CD4-positive, alpha-beta T cell treated with Interleukin-21 for 1 hour (primary cell): ENCODE results near the gene TTN.
"Not testable (repeated sequence)": the region's sequence is repeated elsewhere in the genome, so short reads cannot be mapped to it uniquely, and the experiment has no call there.

ENCODE experiments used
- DNase-seq: peaks from one replicate; pipeline ENCODE4 v3.0.0-alpha.2; 2020

The TTN gene

DNA sequence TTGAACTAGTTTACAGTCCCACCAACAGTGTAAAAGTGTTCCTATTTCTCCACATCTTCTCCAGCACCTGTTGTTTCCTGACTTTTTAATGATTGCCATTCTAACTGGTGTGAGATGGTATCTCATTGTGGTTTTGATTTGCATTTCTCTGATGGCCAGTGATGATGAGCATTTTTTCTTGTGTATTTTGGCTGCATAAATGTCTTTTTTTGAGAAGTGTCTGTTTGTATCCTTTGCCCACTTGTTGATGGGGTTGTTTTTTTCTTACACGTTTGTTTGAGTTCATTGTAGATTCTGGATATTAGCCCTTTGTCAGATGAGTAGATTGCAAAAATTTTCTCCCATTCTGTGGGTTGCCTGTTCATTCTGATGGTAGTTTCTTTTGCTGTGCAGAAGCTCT lies 281.8 kb downstream of the TTN start:
- DNase-seq, result not testable (repeated sequence)

DNA sequence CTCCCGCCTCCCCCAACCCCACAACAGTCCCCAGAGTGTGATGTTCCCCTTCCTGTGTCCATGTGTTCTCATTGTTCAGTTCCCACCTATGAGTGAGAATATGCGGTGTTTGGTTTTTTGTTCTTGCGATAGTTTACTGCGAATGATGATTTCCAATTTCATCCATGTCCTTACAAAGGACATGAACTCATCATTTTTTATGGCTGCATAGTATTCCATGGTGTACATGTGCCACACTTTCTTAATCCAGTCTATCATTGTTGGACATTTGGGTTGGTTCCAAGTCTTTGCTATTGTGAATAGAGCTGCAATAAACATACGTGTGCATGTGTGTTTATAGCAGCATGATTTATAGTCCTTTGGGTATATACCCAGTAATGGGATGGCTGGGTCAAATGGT lies 282.2 kb downstream of the TTN start:
- not testable (repeated sequence) for DNase-seq

DNA sequence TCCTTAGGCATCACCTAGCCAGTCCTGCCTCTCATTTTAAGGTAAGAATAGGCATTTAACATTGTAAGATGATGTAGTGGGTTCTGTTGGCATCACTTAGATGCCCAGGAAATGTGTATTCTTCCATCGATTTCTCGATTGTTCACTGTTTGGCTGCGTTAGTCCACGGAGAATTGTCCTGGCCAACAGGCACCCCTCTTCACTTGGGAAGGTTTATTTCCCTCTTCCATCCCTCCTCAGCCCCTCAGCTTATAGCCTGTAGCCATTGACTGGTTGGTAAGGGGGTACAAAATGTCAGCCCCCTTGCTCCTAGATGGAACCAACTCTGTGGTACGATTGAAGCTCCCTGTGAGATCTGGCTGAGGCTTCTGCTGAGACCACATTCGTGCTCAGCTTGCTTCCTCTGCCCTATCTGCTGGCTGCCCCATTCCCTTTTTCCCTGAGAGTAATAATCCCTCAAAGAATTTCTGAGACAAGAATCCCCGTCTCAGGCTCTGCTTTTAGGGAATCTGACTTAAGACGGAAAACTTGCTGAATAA lies 283.6 kb downstream of the TTN start:
- DNase-seq, result no peak

DNA sequence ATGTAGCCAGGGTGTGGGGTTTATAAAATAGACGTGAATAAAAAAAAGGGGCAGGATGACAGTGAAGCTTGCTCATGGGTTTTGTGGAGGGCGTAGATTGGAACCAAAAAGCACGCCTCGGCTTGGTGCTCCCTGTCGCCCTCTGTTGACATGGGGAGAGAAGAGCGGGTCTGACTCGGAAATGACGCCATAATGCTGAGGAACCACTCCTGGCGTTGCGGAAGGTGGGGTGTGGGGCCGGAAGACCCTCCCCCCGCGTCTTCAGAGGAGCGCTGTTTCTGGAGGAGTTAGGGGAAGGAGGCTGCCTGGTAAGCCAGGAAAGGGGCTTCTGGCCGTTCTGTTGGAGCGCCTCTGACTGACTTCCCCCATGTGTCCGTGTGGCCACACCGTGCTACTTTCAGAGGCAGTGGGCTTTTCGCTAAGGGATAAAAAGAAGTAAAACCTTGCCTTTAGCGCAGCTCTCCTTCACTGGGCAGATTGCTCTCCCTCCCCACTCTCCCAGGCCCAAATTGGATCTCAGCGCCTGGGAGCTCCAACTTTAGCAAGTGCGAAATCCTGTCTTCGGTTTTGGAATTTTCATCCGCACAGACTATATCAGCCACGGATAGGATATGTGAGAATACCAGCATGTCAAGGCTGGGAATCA lies 284.1 kb downstream of the TTN start:
- peak; percentile 88 for DNase-seq

DNA sequence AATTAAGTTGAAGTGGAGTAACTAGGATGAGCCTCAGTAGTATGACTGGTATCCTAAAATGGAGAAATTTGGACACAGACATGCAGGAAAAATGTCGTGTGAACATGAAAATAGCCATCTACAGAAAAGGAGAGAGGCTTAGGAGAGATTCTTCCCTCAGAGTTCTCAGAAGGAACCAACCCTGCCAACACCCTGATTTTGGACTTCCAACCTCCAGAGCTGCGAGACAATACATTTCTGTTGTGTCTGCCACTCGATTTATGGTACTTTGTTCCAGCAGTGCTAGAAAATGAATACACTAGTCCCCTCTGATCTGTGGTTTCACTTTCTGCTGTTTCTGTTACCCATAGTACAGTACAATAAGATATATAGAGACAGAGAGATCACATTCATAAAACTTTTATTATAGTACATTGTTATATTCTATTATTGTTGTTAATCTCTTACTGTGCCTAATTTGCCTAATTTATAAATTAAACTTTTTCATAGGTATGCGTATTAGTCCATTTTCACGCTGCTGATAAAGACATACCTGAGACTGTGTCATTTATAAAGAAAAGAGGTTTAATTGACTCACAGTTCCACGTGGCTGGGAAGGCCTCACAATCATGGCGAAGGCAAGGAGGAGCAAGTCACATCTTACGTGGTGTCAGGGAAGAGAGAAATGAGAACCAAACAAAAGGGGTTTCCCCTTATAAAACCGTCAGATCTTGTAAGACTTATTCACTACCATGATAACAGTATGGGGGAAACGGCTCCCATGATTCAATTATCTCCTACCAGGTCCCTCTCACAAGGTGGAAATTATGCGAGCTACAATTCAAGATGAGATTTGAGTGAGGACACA lies 285.7 kb downstream of the TTN start:
- no peak for DNase-seq

DNA sequence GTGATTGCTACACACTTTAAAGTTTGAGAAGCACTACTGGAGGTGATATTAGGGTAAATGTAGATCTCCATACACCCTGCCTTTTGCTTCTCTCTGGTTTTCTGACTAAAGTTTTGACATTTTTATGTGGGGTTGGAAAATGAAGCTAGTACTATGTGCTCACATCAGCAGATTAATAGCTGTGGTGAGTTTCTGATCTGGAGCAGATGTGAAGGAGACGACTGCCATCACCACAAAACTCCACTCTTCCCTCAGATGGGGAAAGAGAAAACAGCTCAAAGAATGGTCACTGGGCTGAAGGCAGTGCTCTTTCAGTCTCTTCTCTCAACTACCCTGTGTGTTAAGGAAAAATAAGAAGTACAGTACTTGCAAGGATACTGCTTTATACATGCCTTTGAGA lies 289.7 kb downstream of the TTN start:
- no peak for DNase-seq

DNA sequence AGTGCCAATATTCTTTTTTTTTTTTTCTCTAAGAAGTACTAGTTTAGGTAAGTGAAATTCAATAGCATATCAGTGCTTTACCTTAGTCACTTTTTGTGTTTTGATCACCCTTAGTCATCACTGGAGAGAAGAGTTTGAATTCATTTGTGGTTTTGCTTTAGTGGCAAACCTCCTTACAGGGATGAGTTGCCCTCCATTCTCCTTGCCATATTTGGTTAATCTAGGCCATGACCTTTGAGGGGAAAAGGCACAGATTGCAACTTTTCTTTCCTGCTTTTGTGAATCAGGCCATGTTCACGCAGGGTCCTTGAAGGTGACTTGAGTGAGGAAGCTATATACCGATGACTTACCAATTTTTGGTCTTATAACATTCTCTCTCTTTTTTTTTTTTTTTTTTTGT lies 292.6 kb downstream of the TTN start:
- DNase-seq, result peak; percentile 30

DNA sequence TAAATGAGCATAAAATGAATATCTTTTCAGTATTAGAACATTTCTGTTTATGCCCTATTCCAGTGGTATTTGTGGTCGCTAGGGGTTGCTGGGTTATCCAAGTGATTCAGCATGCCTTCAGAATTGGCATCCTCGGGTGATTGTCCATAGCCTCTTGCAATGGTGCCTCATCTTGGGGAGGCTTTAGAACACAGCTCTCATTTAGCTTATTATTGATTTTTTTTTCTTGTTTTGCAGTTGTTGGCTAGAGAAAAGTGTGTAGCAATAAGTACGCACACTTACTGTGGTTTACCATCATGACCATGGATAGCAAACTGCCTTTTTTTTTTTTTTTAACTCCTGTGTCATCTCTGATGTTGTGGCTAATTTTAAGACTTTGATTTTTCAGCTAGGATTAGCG lies 293.3 kb downstream of the TTN start:
- DNase-seq, result no peak

DNA sequence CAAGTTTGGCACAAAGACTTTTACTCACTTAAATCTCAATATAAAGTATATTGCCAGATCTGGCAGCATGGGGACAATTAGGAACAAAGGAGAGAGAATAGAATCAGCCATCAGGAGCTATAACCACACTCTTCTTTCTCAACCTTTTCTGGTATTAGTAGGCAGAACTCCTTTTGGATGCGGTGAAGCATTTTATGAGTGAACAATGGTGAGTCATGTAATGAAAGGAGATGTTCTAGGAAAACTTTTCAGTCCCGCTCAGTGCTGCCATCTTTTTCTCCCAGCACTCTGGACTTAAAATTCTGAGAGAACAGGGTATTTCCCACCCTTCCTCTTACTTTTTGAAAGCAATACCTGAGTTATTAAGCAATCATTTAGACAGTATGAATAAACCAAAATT lies 294.7 kb downstream of the TTN start:
- no peak for DNase-seq

DNA sequence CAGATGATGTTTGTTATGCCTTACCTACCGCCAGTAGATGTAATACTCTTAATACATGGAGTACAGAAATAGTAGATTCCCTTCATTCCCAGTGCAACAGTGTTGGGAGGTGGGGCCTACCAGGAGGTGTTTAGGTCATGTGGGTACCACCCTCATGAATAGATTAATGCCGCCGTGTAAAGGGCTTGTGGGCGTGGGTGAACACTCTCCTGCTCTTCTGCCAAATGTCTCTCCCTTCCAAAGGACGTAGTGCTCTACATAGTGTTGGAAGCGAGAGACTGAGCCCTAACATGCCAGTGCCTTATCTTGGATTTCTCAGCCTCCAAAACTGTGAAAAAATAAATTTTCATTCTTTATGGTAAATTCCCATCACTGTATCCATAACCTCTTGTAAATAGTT lies 296.8 kb downstream of the TTN start:
- no peak for DNase-seq

DNA sequence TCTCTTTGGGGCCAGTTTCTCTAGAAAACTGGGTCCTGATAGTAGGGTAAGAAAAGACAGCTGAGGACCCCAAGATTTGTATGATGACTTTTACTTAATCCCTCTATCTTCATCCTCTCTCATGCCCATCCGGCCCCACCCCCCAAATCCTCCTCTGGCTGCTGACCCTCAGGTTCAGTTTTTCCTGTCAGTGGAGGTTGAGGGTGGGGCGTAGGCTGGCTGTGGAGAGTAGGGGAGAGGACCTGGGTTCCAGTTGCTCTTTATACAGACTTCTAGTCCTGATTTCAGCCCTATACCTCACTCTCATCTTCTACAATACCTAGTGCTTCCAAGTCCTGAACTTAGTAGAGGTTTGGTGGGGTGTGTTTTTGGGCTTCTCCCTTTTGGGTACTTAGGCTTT lies 298.6 kb downstream of the TTN start:
- no peak for DNase-seq

DNA sequence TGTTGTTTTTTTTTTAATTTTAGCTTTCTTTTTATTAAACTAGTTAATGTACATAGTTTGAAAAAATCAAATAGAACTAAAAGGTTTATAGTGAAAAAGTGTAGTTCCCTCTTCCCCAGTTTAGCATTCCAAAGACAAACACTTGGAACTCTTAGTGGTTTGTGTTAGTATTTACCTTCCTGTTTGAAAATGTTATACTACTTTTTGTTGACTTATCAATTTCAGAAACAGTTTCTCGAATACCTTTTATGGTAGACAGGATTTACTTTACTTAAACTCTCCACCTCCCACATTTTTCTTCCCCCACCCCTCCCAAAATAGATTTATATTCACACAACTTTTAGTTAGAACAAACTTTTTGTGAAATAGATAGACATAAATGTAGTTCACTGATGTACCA lies 300.3 kb downstream of the TTN start:
- no peak for DNase-seq

DNA sequence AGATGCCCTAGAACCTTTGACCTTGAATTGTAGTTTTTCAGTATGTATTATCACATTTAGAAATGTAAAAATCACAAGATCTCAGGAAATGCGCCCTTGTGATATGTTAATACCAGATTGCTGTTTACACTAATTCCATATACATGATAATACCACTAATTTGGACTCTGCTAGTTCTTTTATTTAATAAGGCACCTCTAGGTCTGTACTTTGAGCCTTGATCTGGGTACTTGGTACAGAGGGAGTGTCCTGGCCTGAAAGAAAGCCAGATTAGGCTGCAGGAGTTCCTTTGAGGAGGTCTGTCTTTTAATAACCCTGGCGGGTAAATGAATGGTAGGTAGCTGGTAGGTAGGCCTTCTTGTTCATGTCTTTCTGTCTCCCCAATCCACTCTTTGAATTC lies 300.7 kb downstream of the TTN start:
- DNase-seq, result no peak

DNA sequence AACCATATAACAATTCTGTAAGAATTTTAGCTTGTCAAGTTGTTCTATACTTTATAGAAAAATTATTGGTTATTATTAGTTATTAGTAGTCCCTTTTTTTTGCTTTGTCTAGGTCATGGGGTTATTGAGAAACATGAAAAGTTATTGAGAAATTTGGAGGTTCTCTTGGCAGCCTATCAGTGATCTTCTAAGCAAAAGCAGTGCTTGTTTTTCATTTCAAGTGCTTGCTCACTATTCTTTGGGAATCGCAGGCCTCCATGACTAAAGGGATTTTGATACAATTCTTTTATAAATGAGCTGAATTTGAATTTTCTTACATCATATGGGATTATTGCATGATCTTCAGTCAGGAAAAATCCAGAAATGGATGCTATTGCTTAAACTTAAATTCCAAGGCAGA lies 301.1 kb downstream of the TTN start:
- DNase-seq, result no peak

DNA sequence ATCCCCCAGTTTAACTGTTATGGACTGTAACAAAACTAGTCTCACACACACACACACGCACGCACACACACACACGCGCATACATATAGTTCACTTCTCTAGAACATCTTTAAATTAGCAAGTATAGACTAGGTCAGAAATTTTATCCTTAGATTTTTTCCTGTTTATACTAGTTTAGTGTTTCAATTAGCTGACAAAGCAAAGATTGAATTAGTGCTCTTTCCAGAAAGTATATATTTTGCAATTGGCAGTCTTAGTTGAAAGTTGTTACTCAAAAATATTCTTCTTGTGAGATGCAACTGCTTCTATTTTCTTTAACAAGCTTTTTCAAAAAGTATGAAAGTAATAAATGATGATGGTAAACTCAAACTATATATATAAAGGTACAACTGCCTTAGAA lies 304.5 kb downstream of the TTN start:
- DNase-seq, result no peak

DNA sequence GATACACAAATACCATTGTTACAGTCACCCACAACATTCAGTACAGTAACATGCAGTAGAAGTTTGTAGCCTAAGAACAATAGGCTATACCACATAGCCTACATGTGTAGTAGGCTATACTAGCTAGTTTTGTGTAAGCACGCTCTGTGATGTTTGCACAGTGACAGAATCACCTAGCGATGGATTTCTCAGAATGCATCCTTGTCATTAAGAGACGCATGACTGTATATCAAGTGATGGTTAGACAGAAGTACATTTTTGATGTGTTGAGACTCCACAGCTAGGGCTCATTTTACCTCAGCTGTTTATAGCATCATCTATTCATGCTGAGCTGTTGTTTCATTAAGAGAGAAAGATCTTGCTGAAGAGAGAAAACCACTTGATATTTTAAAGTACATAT lies 307.6 kb downstream of the TTN start:
- DNase-seq, result no peak

DNA sequence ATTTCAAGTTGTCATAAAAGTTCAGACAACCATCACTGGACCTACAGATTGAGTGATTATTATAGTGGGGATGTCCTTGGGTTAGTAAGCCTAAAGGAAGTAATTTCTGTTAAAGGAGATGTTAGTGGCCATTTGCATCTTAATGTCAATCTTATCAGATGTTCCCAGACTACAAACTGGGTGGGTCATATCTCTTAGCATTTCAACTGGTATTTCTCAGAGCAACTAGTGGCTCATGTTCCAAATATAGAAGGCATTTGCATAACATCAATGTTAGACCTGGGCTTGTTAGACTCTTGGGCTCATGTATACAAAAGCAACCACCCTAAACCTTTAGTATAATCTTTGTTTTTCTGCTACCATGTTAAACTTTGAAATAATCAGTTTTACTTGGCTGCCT lies 309.1 kb downstream of the TTN start:
- DNase-seq, result no peak

DNA sequence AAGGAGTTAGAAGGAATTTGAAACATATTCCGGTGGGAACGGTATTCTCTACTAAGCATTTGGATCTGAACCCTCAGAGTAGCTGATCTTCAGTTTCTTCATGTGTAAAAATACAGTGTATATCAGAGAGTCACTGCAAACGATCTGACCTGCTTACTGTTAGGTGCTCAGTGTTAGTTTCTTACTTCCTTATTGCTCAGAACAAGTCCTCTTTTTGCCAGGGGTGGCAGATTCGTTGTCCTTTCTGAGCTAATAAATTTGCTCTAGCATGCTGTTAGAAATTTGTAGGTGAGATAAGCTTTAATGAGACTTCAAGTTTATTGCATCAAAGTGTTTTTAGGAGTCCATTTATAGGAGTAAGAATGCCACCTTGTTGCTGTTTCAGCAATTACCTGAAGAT lies 311.2 kb downstream of the TTN start:
- no peak for DNase-seq

DNA sequence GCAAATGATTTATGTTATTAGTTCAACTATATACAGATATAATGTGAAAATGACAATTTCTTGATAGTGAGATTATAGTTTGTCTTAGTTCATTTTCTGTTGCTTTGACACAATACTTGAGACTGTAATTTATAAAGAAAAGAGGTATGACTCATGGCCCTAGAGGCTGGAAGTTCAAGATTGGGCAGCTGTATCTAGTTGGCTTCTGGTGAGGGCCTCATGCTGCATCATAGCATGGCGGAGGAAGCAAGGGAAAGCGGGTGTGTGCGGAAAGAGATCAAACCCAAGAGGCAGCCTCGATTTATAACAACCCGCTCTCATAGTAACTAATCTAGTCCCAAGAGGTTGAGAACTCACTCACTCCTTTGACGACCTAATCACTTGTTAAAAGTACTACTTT lies 315.6 kb downstream of the TTN start:
- no peak for DNase-seq

DNA sequence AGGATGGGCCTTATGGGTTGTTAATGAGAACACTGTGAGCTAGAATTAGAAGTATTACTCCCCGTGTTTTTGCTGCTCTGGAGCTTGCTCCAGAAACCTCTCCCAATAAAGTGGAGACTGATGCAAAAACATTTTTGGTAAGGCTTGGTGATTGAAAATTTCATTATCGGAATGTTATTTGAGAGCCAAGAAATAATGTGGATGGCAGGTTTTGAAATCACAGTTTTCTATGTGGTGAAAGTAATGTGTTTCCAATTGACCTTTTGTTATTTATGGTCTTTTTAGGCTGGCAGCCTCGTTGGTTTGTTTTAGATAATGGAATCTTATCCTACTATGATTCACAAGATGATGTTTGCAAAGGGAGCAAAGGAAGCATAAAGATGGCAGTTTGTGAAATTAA lies 321.9 kb downstream of the TTN start:
- DNase-seq, result no peak

DNA sequence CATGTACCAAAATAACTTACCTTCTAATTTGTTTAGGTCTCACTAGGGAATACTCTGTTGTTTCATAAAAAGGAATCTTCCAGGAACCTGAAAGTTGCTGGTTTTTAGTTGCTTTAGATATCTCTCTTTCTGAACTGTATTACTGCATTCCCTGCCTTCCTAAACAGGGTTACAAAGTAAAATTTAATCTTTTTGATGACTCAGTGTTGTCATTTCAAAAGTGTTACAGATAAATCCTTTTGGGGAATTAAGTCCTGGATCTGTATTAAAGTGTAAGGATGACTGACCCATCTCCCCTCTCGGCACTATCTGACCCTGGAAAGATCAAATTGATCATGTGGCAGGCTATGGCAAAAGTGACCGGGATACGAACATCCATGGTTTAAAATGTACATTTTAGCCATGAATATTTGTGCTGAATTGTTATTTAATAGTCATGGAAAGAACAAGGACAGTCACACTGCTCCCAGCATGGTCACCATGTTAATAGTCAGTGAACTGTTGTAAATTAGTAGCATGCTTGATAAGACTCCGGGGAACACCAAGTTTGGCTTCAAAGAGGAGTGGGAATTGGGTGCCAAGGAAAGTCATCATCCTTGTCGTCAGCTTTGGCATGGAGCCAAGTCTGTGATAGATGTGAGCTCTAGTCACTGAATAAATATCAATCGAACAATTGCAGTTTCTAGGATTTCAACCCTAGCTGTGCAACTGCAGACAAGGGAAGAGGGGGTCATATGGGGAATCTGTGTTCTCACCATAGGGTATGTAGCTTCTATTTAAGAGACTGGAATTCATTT lies 322.8 kb downstream of the TTN start:
- no peak for DNase-seq

DNA sequence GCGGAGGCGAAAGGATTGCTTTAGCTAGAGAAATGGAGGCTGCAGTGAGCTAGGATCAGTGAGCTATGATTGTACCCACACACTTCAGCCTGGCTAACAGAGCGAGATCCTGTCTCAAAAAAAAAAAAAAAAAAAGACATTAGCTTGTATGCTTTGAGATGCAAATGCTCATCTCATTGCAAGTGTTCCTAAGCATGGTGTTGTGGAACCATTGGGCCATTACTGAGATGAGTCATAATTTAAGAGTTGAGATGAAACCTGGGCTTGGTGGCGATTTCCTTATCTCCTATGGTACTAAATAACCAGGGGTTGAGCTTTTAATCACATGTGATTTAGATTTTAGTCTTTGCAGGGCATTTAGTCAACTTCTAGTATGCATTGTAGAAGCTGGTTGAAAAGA lies 324.8 kb downstream of the TTN start:
- no peak for DNase-seq
